HCT116 (cell line): ENCODE results near the gene HFM1. TPM values are rescaled to one million over a fixed set of nuclear protein-coding genes. Genes with fewer than 3 reads are reported as not detected.

Experiments
- ATAC-seq: fragments of 200-7000 bp; cut with Tn5 transposase; 2 replicates; pipeline ENCODE4 v1.9.1; 2020; ENCODE audit warnings: mild to moderate bottlenecking, moderate library complexity
- BruUV-seq: library from RNA; stranded (reverse); fragments of 400-500 nt; replicated peaks from 2 replicates; lab custom pipeline; 2021; lab: Mats Ljungman, UMichigan
- CTCF ChIA-PET: fragments of 300-600 bp; sonication (Branson Sonifier 250); formaldehyde crosslinking; loops from one replicate; lab custom pipeline; 2021; ENCODE audit warnings: antibody characterized with exemption; lab: Charles Lee
- POLR2A ChIA-PET: fragments of 300-600, 350-600 bp; sonication (Branson Sonifier 250); formaldehyde crosslinking; loops from one replicate; lab custom pipeline; 2021; ENCODE audit warnings: antibody characterized with exemption; lab: Charles Lee
- RAD21 ChIA-PET, 2 experiments: fragments of 300-600 bp; sonication (Branson Sonifier 250); formaldehyde crosslinking; loops; one replicate each; lab custom pipeline; 2023; ENCODE audit warnings: low total read pairs in 2 of 2; ENCODE audit not compliant: uncharacterized antibody in 2 of 2, unreplicated experiment in 2 of 2, low non-redundant PET in 1 of 2; lab: Charles Lee
- DNase-seq: peaks from one replicate; pipeline ENCODE4 v3.0.0-alpha.2; 2010; ENCODE audit warnings: low read depth, low spot score
- H2AFZ ChIP-seq: fragments of 200-600 bp; shearing (Covaris generic), sonication (generic); 2 replicates; pipeline ENCODE4 v1.6.1; 2017; ENCODE audit warnings: low read depth, mixed run types, mixed read lengths, antibody characterized with exemption, low read length; ENCODE audit not compliant: poor library complexity, severe bottlenecking
- H3K27ac ChIP-seq: 2 replicates; pipeline ENCODE4 v1.5.1; 2012; ENCODE audit warnings: low read depth, low read length
- H3K27me3 ChIP-seq: fragments of 200-600 bp; sonication (generic); 2 replicates; pipeline ENCODE4 v1.6.1; 2016; ENCODE audit warnings: mixed run types, low read length, mixed read lengths; ENCODE audit not compliant: insufficient read depth
- H3K36me3 ChIP-seq, 2 experiments: fragments of 200-500 bp in 1 of 2; fragments of 200-600 bp in 1 of 2; sonication (Bioruptor generic) in 1 of 2; sonication (generic) in 1 of 2; 2 replicates each; pipeline versions ENCODE4 v1.5.1 to v1.6.1; 2014 to 2016; ENCODE audit warnings: low read length in 2 of 2, inconsistent platforms in 1 of 2, mixed read lengths in 1 of 2, mixed run types in 1 of 2; ENCODE audit not compliant: insufficient read depth in 2 of 2, control insufficient read depth in 1 of 2
- H3K4me1 ChIP-seq, 2 experiments: fragments of 200-600 bp in 1 of 2; sonication (generic) in 1 of 2; 2 replicates each; pipeline versions ENCODE4 v1.5.1 to v1.6.1; 2012 to 2017; ENCODE audit warnings: low read length in 2 of 2, inconsistent platforms in 1 of 2, mild to moderate bottlenecking in 1 of 2, mixed read lengths in 1 of 2, mixed run types in 1 of 2, moderate library complexity in 1 of 2; ENCODE audit not compliant: insufficient read depth in 2 of 2, control insufficient read depth in 1 of 2
- H3K4me2 ChIP-seq: fragments of 200-600 bp; sonication (generic); 2 replicates; pipeline ENCODE4 v1.6.1; 2017; ENCODE audit warnings: mixed run types, low read length, mixed read lengths
- H3K4me3 ChIP-seq, 2 experiments: fragments of 200-600 bp in 1 of 2; sonication (generic) in 1 of 2; replicated peaks in 1 of 2; 2 replicates each; pipeline ENCODE4 v1.5.1; 2011 to 2016; ENCODE audit warnings: low read length in 2 of 2, control low read depth in 1 of 2, low read depth in 1 of 2, mild to moderate bottlenecking in 1 of 2, mixed read lengths in 1 of 2, mixed run types in 1 of 2
- H3K79me2 ChIP-seq: fragments of 200-600 bp; sonication (generic); 2 replicates; pipeline ENCODE4 v1.6.1; 2017; ENCODE audit warnings: mild to moderate bottlenecking, mixed run types, low read length, moderate library complexity, mixed read lengths; ENCODE audit not compliant: insufficient read depth
- H3K9ac ChIP-seq: fragments of 200-600 bp; sonication (generic); 2 replicates; pipeline ENCODE4 v1.6.1; 2016; ENCODE audit warnings: low read length, mixed read lengths
- H3K9me2 ChIP-seq: fragments of 200-600 bp; sonication (generic), shearing (Covaris generic); 2 replicates; pipeline ENCODE4 v1.6.1; 2017; ENCODE audit warnings: mixed run types, mild to moderate bottlenecking, moderate library complexity; ENCODE audit not compliant: insufficient read depth
- H3K9me3 ChIP-seq, 2 experiments: fragments of 200-500 bp in 1 of 2; fragments of 200-600 bp in 1 of 2; sonication (Bioruptor generic) in 1 of 2; sonication (generic) in 1 of 2; 2 replicates each; pipeline ENCODE4 v1.6.1; 2014 to 2017; ENCODE audit warnings: low read length in 2 of 2, mixed read lengths in 2 of 2, inconsistent platforms in 1 of 2, low read depth in 1 of 2, mild to moderate bottlenecking in 1 of 2, mixed run types in 1 of 2, moderate library complexity in 1 of 2; ENCODE audit not compliant: control insufficient read depth in 1 of 2, insufficient read depth in 1 of 2
- H4K20me1 ChIP-seq: fragments of 200-600 bp; sonication (generic), shearing (Covaris generic); 2 replicates; pipeline ENCODE4 v1.6.1; 2017; ENCODE audit warnings: mixed run types, mild to moderate bottlenecking, moderate library complexity; ENCODE audit not compliant: insufficient read depth
- CEBPB ChIP-seq: IDR thresholded peaks from 2 replicates; pipeline ENCODE4 v1.6.1; 2012; ENCODE audit warnings: low read depth
- EGR1 ChIP-seq: IDR thresholded peaks from 2 replicates; pipeline ENCODE4 v1.6.1; 2012; ENCODE audit warnings: low read depth
- ELF1 ChIP-seq: IDR thresholded peaks from 2 replicates; pipeline ENCODE4 v1.6.1; 2012; ENCODE audit warnings: low read depth, borderline replicate concordance
- EZH2 ChIP-seq: fragments of 200-600 bp; sonication (generic); IDR thresholded peaks from 2 replicates; pipeline ENCODE4 v1.6.1; 2017; ENCODE audit warnings: antibody characterized with exemption, mixed run types
- EZH2phosphoT487 ChIP-seq: fragments of 200-600 bp; IDR thresholded peaks from 2 replicates; pipeline ENCODE4 v1.6.1; 2018; ENCODE audit warnings: antibody characterized with exemption, borderline replicate concordance
- POLR2A ChIP-seq: IDR thresholded peaks from 2 replicates; pipeline ENCODE4 v1.7.0; 2011; ENCODE audit warnings: borderline replicate concordance; ENCODE audit not compliant: insufficient read depth, insufficient read length; ENCODE audit errors: extremely low read depth
- RAD21 ChIP-seq: IDR thresholded peaks from 2 replicates; pipeline ENCODE4 v1.6.1; 2012; ENCODE audit warnings: low read depth, mild to moderate bottlenecking
- SIN3A ChIP-seq: IDR thresholded peaks from 2 replicates; pipeline ENCODE4 v1.6.1; 2012; ENCODE audit warnings: low read depth
- SRF ChIP-seq: IDR thresholded peaks from 2 replicates; pipeline ENCODE4 v1.6.1; 2012; ENCODE audit warnings: low read depth
- TCF7L2 ChIP-seq: IDR thresholded peaks from 2 replicates; pipeline ENCODE4 v1.7.0; 2011; ENCODE audit warnings: borderline replicate concordance, inconsistent platforms; ENCODE audit not compliant: insufficient read depth, insufficient read length; ENCODE audit errors: extremely low read depth
- YY1 ChIP-seq: IDR thresholded peaks from 2 replicates; pipeline ENCODE4 v1.6.1; 2011; ENCODE audit warnings: low read length, low read depth, moderate library complexity, mild to moderate bottlenecking; ENCODE audit not compliant: insufficient replicate concordance; ENCODE audit errors: extremely low read depth
- ZFX ChIP-seq: fragments of 450-650 bp; IDR thresholded peaks from 2 replicates; pipeline ENCODE4 v1.6.1; 2017
- ZNF274 ChIP-seq: fragments of 200-500 bp; sonication (Bioruptor generic); IDR thresholded peaks from 2 replicates; pipeline ENCODE4 v1.6.1; 2014; ENCODE audit warnings: mild to moderate bottlenecking, low read depth, low read length, inconsistent platforms
- intact Hi-C: fragments of 100-400 bp; cut with micrococcal nuclease; formaldehyde crosslinking; loops from 2 replicates; pipeline ENCODE4 v1.10.0; 2022
- total RNA-seq: library from RNA; stranded (reverse); gene quantifications from one replicate; pipeline ENCODE4 v1.2.1, GENCODE V29; 2021; ENCODE audit not compliant: unreplicated experiment
- TF ChIP-seq, protein P1 (sequence below): IDR thresholded peaks from 2 replicates; pipeline ENCODE4 v1.6.1; 2012; ENCODE audit warnings: low read depth
- TF ChIP-seq, protein P2 (sequence below): IDR thresholded peaks from 2 replicates; pipeline ENCODE4 v1.6.1; 2011; ENCODE audit warnings: mild to moderate bottlenecking, low read length, moderate library complexity; ENCODE audit not compliant: insufficient replicate concordance; ENCODE audit errors: extremely low read depth
- TF ChIP-seq, protein P3 (sequence below), 3 experiments: fragments of 200-600 bp in 1 of 3; sonication (generic) in 1 of 3; IDR thresholded peaks in 2 of 3; conservative IDR thresholded peaks in 1 of 3; 2 replicates each; pipeline ENCODE4 v1.5.1; 2012 to 2017; ENCODE audit warnings: low read depth in 2 of 3, low read length in 2 of 3, antibody characterized with exemption in 1 of 3, borderline replicate concordance in 1 of 3, control low read depth in 1 of 3, mild to moderate bottlenecking in 1 of 3, mixed read lengths in 1 of 3, mixed run types in 1 of 3, moderate library complexity in 1 of 3; ENCODE audit not compliant: insufficient read depth in 1 of 3
- TF ChIP-seq, protein P4 (sequence below): IDR thresholded peaks from 2 replicates; pipeline ENCODE4 v1.6.1; 2012
- TF ChIP-seq, protein P5 (sequence below): IDR thresholded peaks from 2 replicates; pipeline ENCODE4 v1.6.1; 2012

HFM1 gene
- total RNA-seq, 1 experiment from 2014 or later, result 0.07 TPM

DNA sequence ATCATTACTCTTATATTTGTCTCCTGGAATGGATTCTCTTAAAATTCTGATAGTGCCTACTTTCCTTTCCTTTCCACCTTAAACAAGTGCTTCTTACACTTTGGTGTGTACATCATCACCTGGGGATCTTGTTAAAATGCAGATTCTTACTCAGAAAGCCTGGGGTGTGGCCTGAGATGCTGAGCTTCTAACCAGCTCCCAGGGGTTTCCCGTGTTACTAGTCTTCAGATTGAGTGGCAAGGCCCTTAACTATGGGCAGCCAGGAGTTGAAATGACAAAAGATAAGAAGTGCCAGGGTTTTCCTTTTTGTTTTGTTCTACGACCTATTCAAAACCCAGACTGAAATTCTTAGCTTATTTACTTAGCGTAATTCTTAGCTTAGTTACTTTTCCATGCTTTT is 159.2 kb downstream of the HFM1 start:
- DNase-seq (no peak), ATAC-seq (no peak)
- no peaks in the 10 kb centered on the region for H3K79me2 ChIP-seq
- no peaks in the 10 kb centered on the region for H4K20me1 ChIP-seq
- no peak overlapping the region for H3K4me3 ChIP-seq
- H3K27me3 ChIP-seq, result no peaks in the 10 kb centered on the region
- no peaks in the 10 kb centered on the region for H3K9me2 ChIP-seq
- H2AFZ ChIP-seq, result no peak overlapping the region
- POLR2A ChIA-PET, result no interaction called here
- H3K4me2 ChIP-seq, result no peak overlapping the region
- RAD21 ChIA-PET, result no interaction called here
- TF ChIP-seq ZNF274, result no peak
- no peak for TF ChIP-seq SRF
- TF ChIP-seq, protein P1, sequence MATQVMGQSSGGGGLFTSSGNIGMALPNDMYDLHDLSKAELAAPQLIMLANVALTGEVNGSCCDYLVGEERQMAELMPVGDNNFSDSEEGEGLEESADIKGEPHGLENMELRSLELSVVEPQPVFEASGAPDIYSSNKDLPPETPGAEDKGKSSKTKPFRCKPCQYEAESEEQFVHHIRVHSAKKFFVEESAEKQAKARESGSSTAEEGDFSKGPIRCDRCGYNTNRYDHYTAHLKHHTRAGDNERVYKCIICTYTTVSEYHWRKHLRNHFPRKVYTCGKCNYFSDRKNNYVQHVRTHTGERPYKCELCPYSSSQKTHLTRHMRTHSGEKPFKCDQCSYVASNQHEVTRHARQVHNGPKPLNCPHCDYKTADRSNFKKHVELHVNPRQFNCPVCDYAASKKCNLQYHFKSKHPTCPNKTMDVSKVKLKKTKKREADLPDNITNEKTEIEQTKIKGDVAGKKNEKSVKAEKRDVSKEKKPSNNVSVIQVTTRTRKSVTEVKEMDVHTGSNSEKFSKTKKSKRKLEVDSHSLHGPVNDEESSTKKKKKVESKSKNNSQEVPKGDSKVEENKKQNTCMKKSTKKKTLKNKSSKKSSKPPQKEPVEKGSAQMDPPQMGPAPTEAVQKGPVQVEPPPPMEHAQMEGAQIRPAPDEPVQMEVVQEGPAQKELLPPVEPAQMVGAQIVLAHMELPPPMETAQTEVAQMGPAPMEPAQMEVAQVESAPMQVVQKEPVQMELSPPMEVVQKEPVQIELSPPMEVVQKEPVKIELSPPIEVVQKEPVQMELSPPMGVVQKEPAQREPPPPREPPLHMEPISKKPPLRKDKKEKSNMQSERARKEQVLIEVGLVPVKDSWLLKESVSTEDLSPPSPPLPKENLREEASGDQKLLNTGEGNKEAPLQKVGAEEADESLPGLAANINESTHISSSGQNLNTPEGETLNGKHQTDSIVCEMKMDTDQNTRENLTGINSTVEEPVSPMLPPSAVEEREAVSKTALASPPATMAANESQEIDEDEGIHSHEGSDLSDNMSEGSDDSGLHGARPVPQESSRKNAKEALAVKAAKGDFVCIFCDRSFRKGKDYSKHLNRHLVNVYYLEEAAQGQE, result no peak
- no peak for TF ChIP-seq ZFX
- TF ChIP-seq EZH2, result no peak
- no peak for TF ChIP-seq ELF1
- TF ChIP-seq, protein P2, sequence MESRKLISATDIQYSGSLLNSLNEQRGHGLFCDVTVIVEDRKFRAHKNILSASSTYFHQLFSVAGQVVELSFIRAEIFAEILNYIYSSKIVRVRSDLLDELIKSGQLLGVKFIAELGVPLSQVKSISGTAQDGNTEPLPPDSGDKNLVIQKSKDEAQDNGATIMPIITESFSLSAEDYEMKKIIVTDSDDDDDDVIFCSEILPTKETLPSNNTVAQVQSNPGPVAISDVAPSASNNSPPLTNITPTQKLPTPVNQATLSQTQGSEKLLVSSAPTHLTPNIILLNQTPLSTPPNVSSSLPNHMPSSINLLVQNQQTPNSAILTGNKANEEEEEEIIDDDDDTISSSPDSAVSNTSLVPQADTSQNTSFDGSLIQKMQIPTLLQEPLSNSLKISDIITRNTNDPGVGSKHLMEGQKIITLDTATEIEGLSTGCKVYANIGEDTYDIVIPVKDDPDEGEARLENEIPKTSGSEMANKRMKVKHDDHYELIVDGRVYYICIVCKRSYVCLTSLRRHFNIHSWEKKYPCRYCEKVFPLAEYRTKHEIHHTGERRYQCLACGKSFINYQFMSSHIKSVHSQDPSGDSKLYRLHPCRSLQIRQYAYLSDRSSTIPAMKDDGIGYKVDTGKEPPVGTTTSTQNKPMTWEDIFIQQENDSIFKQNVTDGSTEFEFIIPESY, result no peak
- TF ChIP-seq POLR2A, result no peak
- no peak for TF ChIP-seq SIN3A
- no peak for TF ChIP-seq CEBPB
- TF ChIP-seq EGR1, result no peak
- TF ChIP-seq, protein P3, sequence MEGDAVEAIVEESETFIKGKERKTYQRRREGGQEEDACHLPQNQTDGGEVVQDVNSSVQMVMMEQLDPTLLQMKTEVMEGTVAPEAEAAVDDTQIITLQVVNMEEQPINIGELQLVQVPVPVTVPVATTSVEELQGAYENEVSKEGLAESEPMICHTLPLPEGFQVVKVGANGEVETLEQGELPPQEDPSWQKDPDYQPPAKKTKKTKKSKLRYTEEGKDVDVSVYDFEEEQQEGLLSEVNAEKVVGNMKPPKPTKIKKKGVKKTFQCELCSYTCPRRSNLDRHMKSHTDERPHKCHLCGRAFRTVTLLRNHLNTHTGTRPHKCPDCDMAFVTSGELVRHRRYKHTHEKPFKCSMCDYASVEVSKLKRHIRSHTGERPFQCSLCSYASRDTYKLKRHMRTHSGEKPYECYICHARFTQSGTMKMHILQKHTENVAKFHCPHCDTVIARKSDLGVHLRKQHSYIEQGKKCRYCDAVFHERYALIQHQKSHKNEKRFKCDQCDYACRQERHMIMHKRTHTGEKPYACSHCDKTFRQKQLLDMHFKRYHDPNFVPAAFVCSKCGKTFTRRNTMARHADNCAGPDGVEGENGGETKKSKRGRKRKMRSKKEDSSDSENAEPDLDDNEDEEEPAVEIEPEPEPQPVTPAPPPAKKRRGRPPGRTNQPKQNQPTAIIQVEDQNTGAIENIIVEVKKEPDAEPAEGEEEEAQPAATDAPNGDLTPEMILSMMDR (IDR thresholded peaks at IDR 0.05 in 2 of 3, conservative IDR thresholded peaks at IDR 0.05 in 1 of 3; ENCODE audit: borderline replicate concordance in 1 of 3, insufficient read depth in 1 of 3, low read depth in 2 of 3, low read length in 2 of 3), result no peak
- TF ChIP-seq RAD21, result no peak
- no peak for TF ChIP-seq YY1
- no peak for TF ChIP-seq EZH2phosphoT487
- TF ChIP-seq, protein P4, sequence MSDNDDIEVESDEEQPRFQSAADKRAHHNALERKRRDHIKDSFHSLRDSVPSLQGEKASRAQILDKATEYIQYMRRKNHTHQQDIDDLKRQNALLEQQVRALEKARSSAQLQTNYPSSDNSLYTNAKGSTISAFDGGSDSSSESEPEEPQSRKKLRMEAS, result no peak
- no peak for TF ChIP-seq TCF7L2
- TF ChIP-seq, protein P5, sequence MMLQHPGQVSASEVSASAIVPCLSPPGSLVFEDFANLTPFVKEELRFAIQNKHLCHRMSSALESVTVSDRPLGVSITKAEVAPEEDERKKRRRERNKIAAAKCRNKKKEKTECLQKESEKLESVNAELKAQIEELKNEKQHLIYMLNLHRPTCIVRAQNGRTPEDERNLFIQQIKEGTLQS, result no peak
- CTCF ChIA-PET, result interaction anchor here (0.9 to 2.8 kb wide), 6 partner anchors 9 to 524 kb away, joined by 3 to 24 read pairs (median 6); no protein-coding TSS in a partner anchor
- no peak overlapping the region for H3K9ac ChIP-seq
- intact Hi-C loops, result no loop called here
- no TSS peak for BruUV-seq
- H3K4me1 ChIP-seq, result peaks cover 3 to 5% of the 10 kb centered on the region in 2 experiments; a peak in 2 of 4 replicates
- no peak overlapping the region for H3K27ac ChIP-seq
- no peaks in the 10 kb centered on the region for H3K9me3 ChIP-seq
- no peaks in the 10 kb centered on the region for H3K36me3 ChIP-seq
